ENCODE data around the gene SGCE. TPM values are rescaled to one million over a fixed set of nuclear protein-coding genes. Genes with fewer than 3 reads are reported as not detected.

The SGCE gene
- total and polyA plus RNA-seq, 3 experiments from 2014 or later, result 0.70 to 2.2 (median 0.82) TPM

DNA sequence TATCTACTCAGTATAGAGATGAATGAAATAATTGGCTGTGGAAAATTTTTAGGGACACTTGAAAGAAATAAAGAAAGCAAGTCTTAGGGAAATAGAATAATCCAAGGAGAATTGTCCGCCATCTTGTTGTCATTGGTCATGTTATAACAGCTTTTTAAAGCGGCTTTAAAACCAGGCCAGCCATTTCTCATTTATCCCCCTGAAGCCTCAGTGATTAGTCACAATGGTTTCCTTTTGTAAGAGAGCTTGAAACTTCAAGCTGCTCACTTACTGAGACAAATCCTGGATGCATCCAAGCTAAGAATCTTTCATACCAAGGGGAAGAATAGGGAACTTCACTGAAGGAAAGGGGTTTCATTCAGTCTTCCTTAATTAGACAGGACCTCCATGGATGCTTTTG lies 67.9 kb downstream of the SGCE start:
- H3K27me3 Mint-ChIP-seq, result no peaks in the 10 kb centered on the region
- no peaks in the 10 kb centered on the region for H3K9me3 ChIP-seq (ENCODE audit: low read length)
- H3K36me3 ChIP-seq (ENCODE audit: insufficient read depth, low read length), result no peaks in the 10 kb centered on the region
- no peaks in the 10 kb centered on the region for H3K4me1 Mint-ChIP-seq
- POLR2A ChIA-PET, result no interaction called here
- peaks cover 10 to 16% (median 12%) of the 10 kb centered on the region in 3 donors for H3K36me3 Mint-ChIP-seq
- no peak overlapping the region for H3K4me3 ChIP-seq (ENCODE audit: low read length)
- no peak overlapping the region for H3K4me3 Mint-ChIP-seq
- H3K27me3 ChIP-seq (ENCODE audit: insufficient read depth, low read length, poor library complexity, severe bottlenecking), result no peaks in the 10 kb centered on the region
- H3K4me1 ChIP-seq (ENCODE audit: insufficient read depth, low read length), result no peaks in the 10 kb centered on the region
- CTCF ChIA-PET, result no interaction called here
- H3K27ac Mint-ChIP-seq, result no peak overlapping the region
- no peak for DNase-seq
- H3K9me3 Mint-ChIP-seq, result no peaks in the 10 kb centered on the region
- no peak overlapping the region for H3K27ac ChIP-seq (ENCODE audit: low read depth, low read length)

DNA sequence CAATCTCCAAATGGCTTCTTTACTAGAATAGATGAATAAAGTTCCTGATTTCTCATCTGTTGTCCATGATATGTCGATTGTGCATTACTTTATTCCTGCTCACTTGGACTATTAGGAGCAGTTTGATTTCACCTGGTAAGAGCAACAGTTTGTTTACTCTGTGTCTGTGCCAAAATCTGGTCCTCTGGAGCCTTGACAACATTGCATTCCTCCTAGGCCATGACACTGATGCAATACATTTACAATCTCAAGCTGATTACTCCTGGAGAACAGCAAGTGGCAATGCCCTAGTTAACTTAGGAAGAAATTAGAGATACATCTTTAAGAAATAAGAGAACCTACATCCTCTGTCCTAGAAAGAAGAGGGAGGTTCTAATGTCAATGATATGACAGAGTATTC lies 71.8 kb downstream of the SGCE start:
- Histone ChIP-seq H3K4me3 (ENCODE audit: low read length) (no peak overlapping the region), H3K4me1 (ENCODE audit: insufficient read depth, low read length) (no peaks in the 10 kb centered on the region), H3K27ac (ENCODE audit: low read depth, low read length) (no peak overlapping the region), H3K36me3 (ENCODE audit: insufficient read depth, low read length) (no peaks in the 10 kb centered on the region), H3K9me3 (ENCODE audit: low read length) (no peaks in the 10 kb centered on the region), H3K27me3 (ENCODE audit: insufficient read depth, low read length, poor library complexity, severe bottlenecking) (no peaks in the 10 kb centered on the region)
- no peaks in the 10 kb centered on the region for H3K4me1 Mint-ChIP-seq
- H3K4me3 Mint-ChIP-seq, result no peak overlapping the region
- no peak for DNase-seq
- H3K36me3 Mint-ChIP-seq, result peaks cover 16 to 29% (median 25%) of the 10 kb centered on the region in 3 donors
- ChIA-PET POLR2A (no interaction called here), CTCF (no interaction called here)
- peaks cover 0 to 2% of the 10 kb centered on the region in 2 donors for H3K27me3 Mint-ChIP-seq
- H3K27ac Mint-ChIP-seq, result no peak overlapping the region
- H3K9me3 Mint-ChIP-seq, result no peaks in the 10 kb centered on the region

DNA sequence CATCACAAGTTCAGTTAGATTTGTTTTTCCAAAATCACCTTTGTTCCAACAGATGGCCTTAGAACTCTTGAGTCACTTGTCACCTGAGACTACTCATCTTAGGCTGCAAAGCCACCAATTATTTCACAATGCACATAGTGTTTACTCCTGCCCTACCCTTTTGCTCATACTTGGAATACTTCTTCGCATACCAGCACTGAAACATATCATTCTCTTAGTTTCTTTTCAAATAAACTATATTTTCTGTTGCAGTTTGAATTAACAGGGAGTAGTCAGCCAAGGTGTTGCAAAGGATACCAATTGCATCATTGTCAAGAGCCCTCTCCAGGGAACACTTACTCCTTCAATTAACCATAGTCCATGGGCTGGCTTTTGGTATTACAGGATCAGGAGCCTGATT lies 75.3 kb downstream of the SGCE start:
- CTCF ChIA-PET, result no interaction called here
- no peak overlapping the region for H3K27ac ChIP-seq (ENCODE audit: low read depth, low read length)
- DNase-seq, result no peak

DNA sequence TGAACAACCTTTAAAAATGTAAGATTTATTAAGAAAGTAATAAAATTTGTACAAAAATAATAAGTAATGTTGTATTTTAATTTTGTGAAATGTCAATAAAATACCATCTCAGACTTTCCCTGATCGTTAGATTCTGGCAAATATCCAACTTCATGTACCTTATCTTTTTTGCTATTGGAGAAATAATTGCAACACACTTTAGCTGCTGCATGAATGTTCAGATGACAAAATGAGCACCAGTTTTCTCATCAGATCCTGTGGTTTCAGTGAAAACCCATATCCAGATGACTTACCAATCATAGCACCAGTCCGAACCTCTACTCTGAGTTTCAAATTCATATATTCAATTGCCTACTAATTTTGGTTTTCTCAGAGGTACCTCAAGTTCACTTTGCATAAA lies 76.5 kb downstream of the SGCE start:
- peaks cover 0 to 2% of the 10 kb centered on the region in 2 donors for H3K27me3 Mint-ChIP-seq
- no peaks in the 10 kb centered on the region for H3K27me3 ChIP-seq (ENCODE audit: insufficient read depth, low read length, poor library complexity, severe bottlenecking)
- no peak overlapping the region for H3K4me3 Mint-ChIP-seq
- peaks cover 37 to 60% (median 55%) of the 10 kb centered on the region in 3 donors for H3K36me3 Mint-ChIP-seq
- peaks cover 9 to 19% (median 17%) of the 10 kb centered on the region in 5 donors for H3K9me3 Mint-ChIP-seq
- peaks cover 0 to 2% (median 0%) of the 10 kb centered on the region in 3 donors for H3K4me1 Mint-ChIP-seq
- ChIA-PET POLR2A (no interaction called here), CTCF (no interaction called here)
- H3K36me3 ChIP-seq (ENCODE audit: insufficient read depth, low read length), result no peaks in the 10 kb centered on the region
- no peaks in the 10 kb centered on the region for H3K4me1 ChIP-seq (ENCODE audit: insufficient read depth, low read length)
- no peak overlapping the region for H3K27ac ChIP-seq (ENCODE audit: low read depth, low read length)
- H3K4me3 ChIP-seq (ENCODE audit: low read length), result no peak overlapping the region
- H3K27ac Mint-ChIP-seq, result no peak overlapping the region
- H3K9me3 ChIP-seq (ENCODE audit: low read length), result no peaks in the 10 kb centered on the region
- no peak for DNase-seq

More for the DNA sequence above, 75.3 kb downstream of the SGCE start:
- Mint-ChIP-seq H3K27me3 (peaks cover 0 to 2% of the 10 kb centered on the region in 2 donors), H3K36me3 (peaks cover 30 to 49% (median 47%) of the 10 kb centered on the region in 3 donors), H3K27ac (no peak overlapping the region), H3K9me3 (peaks cover under 1 to 10% (median 8%) of the 10 kb centered on the region in 5 donors), H3K4me3 (no peak overlapping the region), H3K4me1 (no peaks in the 10 kb centered on the region)
- no peaks in the 10 kb centered on the region for H3K4me1 ChIP-seq (ENCODE audit: insufficient read depth, low read length)
- H3K9me3 ChIP-seq (ENCODE audit: low read length), result no peaks in the 10 kb centered on the region
- H3K4me3 ChIP-seq (ENCODE audit: low read length), result no peak overlapping the region
- H3K36me3 ChIP-seq (ENCODE audit: insufficient read depth, low read length), result no peaks in the 10 kb centered on the region
- POLR2A ChIA-PET, result no interaction called here
- no peaks in the 10 kb centered on the region for H3K27me3 ChIP-seq (ENCODE audit: insufficient read depth, low read length, poor library complexity, severe bottlenecking)

DNA sequence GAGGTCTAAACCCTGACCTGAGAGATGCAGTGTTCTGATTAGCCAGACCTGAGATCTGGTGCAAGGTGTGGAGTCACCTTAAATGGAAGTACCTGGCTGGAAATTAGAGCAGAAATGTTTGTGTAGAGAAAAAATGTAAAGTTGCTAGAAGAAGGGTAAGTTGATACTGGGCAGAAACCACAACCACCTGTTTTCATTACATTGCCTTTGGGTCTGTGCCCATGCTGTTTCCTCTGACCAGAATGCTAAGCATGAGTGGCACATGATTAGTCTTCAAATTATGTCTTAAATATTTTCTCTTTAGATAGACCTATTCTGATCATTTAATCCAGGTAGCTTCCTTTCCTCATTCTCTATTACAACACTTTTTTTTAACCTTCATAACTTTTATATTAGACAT lies 77.3 kb downstream of the SGCE start:
- Mint-ChIP-seq H3K9me3 (peaks cover 15 to 25% (median 22%) of the 10 kb centered on the region in 5 donors), H3K27ac (no peak overlapping the region), H3K36me3 (peaks cover 42 to 68% (median 59%) of the 10 kb centered on the region in 3 donors), H3K4me3 (no peak overlapping the region), H3K27me3 (peaks cover 0 to 2% of the 10 kb centered on the region in 2 donors), H3K4me1 (peaks cover 0 to 2% (median 0%) of the 10 kb centered on the region in 3 donors)
- no peaks in the 10 kb centered on the region for H3K4me1 ChIP-seq (ENCODE audit: insufficient read depth, low read length)
- H3K27ac ChIP-seq (ENCODE audit: low read depth, low read length), result no peak overlapping the region
- H3K9me3 ChIP-seq (ENCODE audit: low read length), result no peaks in the 10 kb centered on the region
- POLR2A ChIA-PET, result no interaction called here
- CTCF ChIA-PET, result no interaction called here
- H3K36me3 ChIP-seq (ENCODE audit: insufficient read depth, low read length), result no peaks in the 10 kb centered on the region
- no peaks in the 10 kb centered on the region for H3K27me3 ChIP-seq (ENCODE audit: insufficient read depth, low read length, poor library complexity, severe bottlenecking)
- DNase-seq, result no peak
- H3K4me3 ChIP-seq (ENCODE audit: low read length), result no peak overlapping the region

DNA sequence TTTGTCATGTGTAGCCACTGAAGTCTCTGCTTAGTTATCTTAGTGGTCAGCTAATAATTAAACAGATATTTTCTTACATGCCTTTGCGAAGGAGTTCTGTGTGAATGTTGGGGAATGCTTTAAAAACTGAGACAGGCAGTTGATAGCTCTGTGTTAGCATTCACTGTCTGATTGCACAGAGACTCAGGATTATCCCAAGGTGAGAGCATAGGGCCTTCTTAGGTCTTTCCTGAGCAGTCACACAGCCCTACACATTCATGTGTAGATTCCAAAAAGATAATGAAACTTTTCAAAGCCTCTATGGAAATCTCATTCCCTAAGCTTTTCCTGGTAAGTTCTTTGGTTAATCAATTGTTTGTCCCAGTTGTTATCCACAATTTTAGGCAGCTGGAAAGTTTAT lies 78.6 kb downstream of the SGCE start:
- no peaks in the 10 kb centered on the region for H3K27me3 ChIP-seq (ENCODE audit: insufficient read depth, low read length, poor library complexity, severe bottlenecking)
- Mint-ChIP-seq H3K36me3 (peaks cover 50 to 76% (median 70%) of the 10 kb centered on the region in 3 donors), H3K27ac (no peak overlapping the region), H3K4me1 (peaks cover 0 to 2% (median 0%) of the 10 kb centered on the region in 3 donors), H3K27me3 (peaks cover 0 to under 1% of the 10 kb centered on the region in 2 donors), H3K9me3 (peaks cover 18 to 30% (median 27%) of the 10 kb centered on the region in 5 donors), H3K4me3 (no peak overlapping the region)
- H3K27ac ChIP-seq (ENCODE audit: low read depth, low read length), result no peak overlapping the region
- POLR2A ChIA-PET, result no interaction called here
- CTCF ChIA-PET, result no interaction called here
- no peak for DNase-seq
- H3K4me3 ChIP-seq (ENCODE audit: low read length), result no peak overlapping the region
- H3K36me3 ChIP-seq (ENCODE audit: insufficient read depth, low read length), result no peaks in the 10 kb centered on the region
- H3K9me3 ChIP-seq (ENCODE audit: low read length), result no peaks in the 10 kb centered on the region
- no peaks in the 10 kb centered on the region for H3K4me1 ChIP-seq (ENCODE audit: insufficient read depth, low read length)

DNA sequence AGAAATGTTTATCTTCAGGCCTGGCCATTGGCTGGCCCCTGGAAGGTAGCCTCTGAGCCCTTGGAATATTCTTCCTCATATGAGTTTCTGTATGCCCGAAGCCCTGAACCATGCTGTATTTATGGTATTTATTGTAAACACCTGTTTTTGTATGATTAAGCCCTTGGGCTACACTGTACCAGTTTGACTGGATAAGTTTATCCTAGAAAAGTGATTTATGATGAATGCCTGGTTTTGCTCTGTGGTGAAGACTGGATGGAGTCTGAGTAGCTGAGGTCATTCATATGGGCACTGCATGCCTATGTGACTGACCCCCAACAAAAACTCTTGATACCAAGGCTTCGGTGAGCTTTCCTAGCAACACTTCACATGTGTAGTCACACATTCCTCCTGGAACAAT lies 79.6 kb downstream of the SGCE start:
- no peaks in the 10 kb centered on the region for H3K27me3 Mint-ChIP-seq
- H3K4me3 Mint-ChIP-seq, result no peak overlapping the region
- Histone ChIP-seq H3K4me3 (ENCODE audit: low read length) (no peak overlapping the region), H3K27me3 (ENCODE audit: insufficient read depth, low read length, poor library complexity, severe bottlenecking) (no peaks in the 10 kb centered on the region), H3K27ac (ENCODE audit: low read depth, low read length) (no peak overlapping the region), H3K4me1 (ENCODE audit: insufficient read depth, low read length) (no peaks in the 10 kb centered on the region), H3K36me3 (ENCODE audit: insufficient read depth, low read length) (no peaks in the 10 kb centered on the region), H3K9me3 (ENCODE audit: low read length) (no peaks in the 10 kb centered on the region)
- no peak for DNase-seq
- H3K27ac Mint-ChIP-seq, result no peak overlapping the region
- H3K4me1 Mint-ChIP-seq, result peaks cover 0 to 2% (median 0%) of the 10 kb centered on the region in 3 donors
- CTCF ChIA-PET, result no interaction called here
- peaks cover 20 to 33% (median 27%) of the 10 kb centered on the region in 5 donors for H3K9me3 Mint-ChIP-seq
- H3K36me3 Mint-ChIP-seq, result peaks cover 55 to 78% (median 77%) of the 10 kb centered on the region in 3 donors
- POLR2A ChIA-PET, result no interaction called here

DNA sequence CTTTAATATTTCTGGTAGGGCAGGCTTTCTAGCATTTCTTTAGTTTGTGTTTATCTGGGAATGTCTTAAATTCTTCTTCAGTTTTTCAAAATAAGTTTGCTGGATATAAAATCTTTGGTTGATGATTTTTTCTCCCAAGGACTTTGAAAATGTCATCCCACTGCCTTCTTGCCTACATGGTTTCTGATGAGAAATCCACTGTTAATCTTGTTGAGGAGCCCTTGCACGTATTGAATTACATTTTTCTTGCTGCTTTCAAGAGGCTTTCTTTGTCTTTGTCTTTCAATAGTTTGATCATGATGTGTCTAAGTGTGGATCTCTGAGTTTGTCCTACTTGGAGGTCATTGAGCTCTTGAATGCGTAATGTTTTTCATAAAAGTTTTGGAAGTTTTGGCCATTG lies 80.3 kb downstream of the SGCE start:
- Mint-ChIP-seq H3K4me3 (no peak overlapping the region), H3K36me3 (peaks cover 58 to 82% (median 80%) of the 10 kb centered on the region in 3 donors), H3K4me1 (peaks cover 0 to 2% (median 0%) of the 10 kb centered on the region in 3 donors), H3K27me3 (no peaks in the 10 kb centered on the region), H3K27ac (no peak overlapping the region), H3K9me3 (peaks cover 20 to 33% (median 27%) of the 10 kb centered on the region in 5 donors)
- H3K27ac ChIP-seq (ENCODE audit: low read depth, low read length), result no peak overlapping the region
- H3K27me3 ChIP-seq (ENCODE audit: insufficient read depth, low read length, poor library complexity, severe bottlenecking), result no peaks in the 10 kb centered on the region
- no peaks in the 10 kb centered on the region for H3K9me3 ChIP-seq (ENCODE audit: low read length)
- H3K4me1 ChIP-seq (ENCODE audit: insufficient read depth, low read length), result no peaks in the 10 kb centered on the region
- no peaks in the 10 kb centered on the region for H3K36me3 ChIP-seq (ENCODE audit: insufficient read depth, low read length)
- POLR2A ChIA-PET, result no interaction called here
- CTCF ChIA-PET, result no interaction called here
- no peak overlapping the region for H3K4me3 ChIP-seq (ENCODE audit: low read length)
- no peak for DNase-seq

DNA sequence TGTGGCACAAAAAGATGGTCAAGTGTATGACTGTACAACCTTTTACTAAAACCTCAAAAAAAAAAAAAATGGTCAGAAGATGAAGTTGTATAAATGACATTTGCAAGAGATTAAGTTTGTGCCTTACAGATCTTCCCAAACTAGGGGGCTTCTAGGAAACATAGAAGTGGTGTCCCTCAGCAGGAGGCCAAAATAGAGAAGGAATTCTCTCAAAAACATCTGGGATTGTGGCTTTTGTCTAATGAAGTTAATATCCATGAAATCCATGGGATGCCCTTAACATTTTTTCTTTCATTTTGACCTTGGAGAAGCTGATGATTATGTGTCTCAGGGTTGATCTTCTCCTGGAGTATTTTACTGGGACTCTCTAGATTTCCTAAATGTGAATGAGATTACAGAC lies 84.1 kb downstream of the SGCE start:
- ChIA-PET POLR2A (no interaction called here), CTCF (no interaction called here)
- Mint-ChIP-seq H3K4me1 (peaks cover 0 to 2% (median 0%) of the 10 kb centered on the region in 3 donors), H3K9me3 (peaks cover 20 to 33% (median 27%) of the 10 kb centered on the region in 5 donors), H3K27ac (no peak overlapping the region), H3K36me3 (peaks cover 41 to 72% (median 68%) of the 10 kb centered on the region in 3 donors), H3K4me3 (no peak overlapping the region), H3K27me3 (no peaks in the 10 kb centered on the region)
- H3K4me3 ChIP-seq (ENCODE audit: low read length), result no peak overlapping the region
- H3K4me1 ChIP-seq (ENCODE audit: insufficient read depth, low read length), result no peaks in the 10 kb centered on the region
- H3K27ac ChIP-seq (ENCODE audit: low read depth, low read length), result no peak overlapping the region
- H3K36me3 ChIP-seq (ENCODE audit: insufficient read depth, low read length), result no peaks in the 10 kb centered on the region
- H3K9me3 ChIP-seq (ENCODE audit: low read length), result no peaks in the 10 kb centered on the region
- no peak for DNase-seq
- no peaks in the 10 kb centered on the region for H3K27me3 ChIP-seq (ENCODE audit: insufficient read depth, low read length, poor library complexity, severe bottlenecking)
